GM10266 (cell line): ENCODE measurements around the gene SORCS2.

Source experiments
- DNase-seq: peaks from one replicate; pipeline ENCODE4 v3.0.0; 2012; ENCODE audit errors: extremely low spot score
- TF ChIP-seq, protein P1 (sequence below): IDR thresholded peaks from 2 replicates; pipeline ENCODE4 v1.5.1; 2012; ENCODE audit warnings: mild to moderate bottlenecking, low read depth; ENCODE audit not compliant: control insufficient read depth, insufficient read depth; ENCODE audit errors: missing control alignments

Gene SORCS2

GRCh38 chr4:7659429-7660175 lies 467.3 kb downstream of the SORCS2 start:
- TF ChIP-seq, protein P1, sequence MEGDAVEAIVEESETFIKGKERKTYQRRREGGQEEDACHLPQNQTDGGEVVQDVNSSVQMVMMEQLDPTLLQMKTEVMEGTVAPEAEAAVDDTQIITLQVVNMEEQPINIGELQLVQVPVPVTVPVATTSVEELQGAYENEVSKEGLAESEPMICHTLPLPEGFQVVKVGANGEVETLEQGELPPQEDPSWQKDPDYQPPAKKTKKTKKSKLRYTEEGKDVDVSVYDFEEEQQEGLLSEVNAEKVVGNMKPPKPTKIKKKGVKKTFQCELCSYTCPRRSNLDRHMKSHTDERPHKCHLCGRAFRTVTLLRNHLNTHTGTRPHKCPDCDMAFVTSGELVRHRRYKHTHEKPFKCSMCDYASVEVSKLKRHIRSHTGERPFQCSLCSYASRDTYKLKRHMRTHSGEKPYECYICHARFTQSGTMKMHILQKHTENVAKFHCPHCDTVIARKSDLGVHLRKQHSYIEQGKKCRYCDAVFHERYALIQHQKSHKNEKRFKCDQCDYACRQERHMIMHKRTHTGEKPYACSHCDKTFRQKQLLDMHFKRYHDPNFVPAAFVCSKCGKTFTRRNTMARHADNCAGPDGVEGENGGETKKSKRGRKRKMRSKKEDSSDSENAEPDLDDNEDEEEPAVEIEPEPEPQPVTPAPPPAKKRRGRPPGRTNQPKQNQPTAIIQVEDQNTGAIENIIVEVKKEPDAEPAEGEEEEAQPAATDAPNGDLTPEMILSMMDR: no peak
- no peak for DNase-seq

DNA sequence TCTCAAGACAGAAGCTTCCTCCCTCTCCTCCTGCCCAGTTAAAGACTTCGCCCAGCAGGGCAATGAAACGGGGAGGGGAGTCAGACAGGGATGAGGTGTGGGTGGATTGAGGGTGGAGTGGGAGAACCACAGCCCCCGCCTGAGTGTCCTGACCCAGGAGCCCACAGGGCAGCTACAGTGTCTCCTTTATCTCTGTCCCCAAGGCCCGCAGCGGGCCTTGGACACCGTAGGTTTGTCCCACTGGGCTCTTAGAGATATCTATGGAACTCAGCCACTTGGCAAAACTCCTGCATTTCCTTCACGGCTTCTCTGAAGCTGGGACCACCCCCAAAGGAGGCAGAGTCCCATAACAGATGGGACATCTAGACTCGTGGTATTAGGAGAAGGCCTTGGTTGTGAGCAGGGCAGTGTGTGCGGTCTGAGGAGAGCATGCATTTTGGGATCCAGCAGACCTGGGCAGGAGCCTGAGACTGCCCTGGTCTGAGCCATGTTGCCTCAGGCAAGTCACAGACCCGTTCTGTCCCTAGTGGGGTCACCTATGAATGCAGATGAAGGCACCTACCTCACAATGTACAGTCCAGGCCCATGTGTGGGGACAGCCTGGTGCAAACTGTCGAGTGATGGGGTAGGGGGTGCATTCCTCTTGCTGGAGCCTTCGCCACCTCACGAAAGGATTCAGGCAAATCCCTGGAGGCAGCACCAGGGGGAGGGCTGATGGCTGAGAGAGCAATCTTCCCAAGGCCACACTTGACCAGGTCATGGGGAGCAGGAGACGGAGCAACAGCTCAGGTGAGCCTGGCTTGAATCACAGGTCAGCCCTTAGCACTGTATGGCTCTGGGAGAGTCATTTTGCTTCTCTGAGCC lies 468.1 kb downstream of the SORCS2 start:
- TF ChIP-seq, protein P1: no peak
- DNase-seq: no peak

GRCh38 chr4:7661066-7661748 lies 468.9 kb downstream of the SORCS2 start:
- TF ChIP-seq, protein P1: no peak
- no peak for DNase-seq

GRCh38 chr4:7661846-7662506 lies 469.6 kb downstream of the SORCS2 start:
- TF ChIP-seq, protein P1: no peak
- no peak for DNase-seq

DNA sequence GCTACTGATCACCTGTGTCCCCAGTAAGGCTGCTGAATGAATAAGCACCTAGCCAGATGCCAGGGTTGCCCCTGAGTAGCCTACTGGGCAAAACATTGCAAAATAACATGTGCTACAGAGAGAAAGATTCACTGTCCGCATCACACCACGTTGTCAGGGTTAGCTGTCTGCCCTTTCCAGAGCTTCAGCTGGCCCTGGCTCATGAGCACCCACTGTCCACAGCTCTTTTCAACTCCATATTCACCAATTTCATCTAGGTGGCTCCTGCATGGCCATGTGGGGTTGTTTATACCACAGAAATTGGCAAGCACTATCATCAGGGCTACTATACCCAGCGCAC lies 470.1 kb downstream of the SORCS2 start:
- DNase-seq: no peak
- TF ChIP-seq, protein P1: no peak

- DNase-seq: no peak
- TF ChIP-seq, protein P1: no peak
Measured at GRCh38 chr4:7663075-7663541, 470.8 kb downstream of the SORCS2 start.
